GM18951 (cell line): ENCODE measurements around the gene MYO16.

Experiments used
- POLR2A ChIP-seq: IDR thresholded peaks from 4 replicates; pipeline ENCODE4 v1.6.1; 2011; ENCODE audit warnings: mild to moderate bottlenecking; ENCODE audit not compliant: insufficient read length, insufficient read depth; ENCODE audit errors: extremely low read depth
- in situ Hi-C: fragments of 300-500 bp; cut with MboI; formaldehyde crosslinking; loops from one replicate; pipeline ENCODE4 v1.12.0; 2022; ENCODE audit warnings: low sequenced_read_pairs, mixed read lengths, inconsistent platforms; ENCODE audit not compliant: unreplicated experiment

MYO16 gene

GRCh38 chr13:108728370-108728769, 99.0 kb downstream of the MYO16 start:
- no peak for TF ChIP-seq POLR2A
- in situ Hi-C loops, result no loop called here

- in situ Hi-C loops, result no loop called here
Measured at GRCh38 chr13:108733022-108733560, 103.7 kb downstream of the MYO16 start.

GRCh38 chr13:108734676-108735075, 105.3 kb downstream of the MYO16 start:
- no peak for TF ChIP-seq POLR2A
- in situ Hi-C loops, result no loop called here

More at GRCh38 chr13:108733022-108733560, 103.7 kb downstream of the MYO16 start:
- no peak for TF ChIP-seq POLR2A

GRCh38 chr13:108741930-108742329, 112.5 kb downstream of the MYO16 start:
- TF ChIP-seq POLR2A, result no peak
- in situ Hi-C loops, result no loop called here

GRCh38 chr13:108742701-108743451, 113.5 kb downstream of the MYO16 start:
- no peak for TF ChIP-seq POLR2A
- in situ Hi-C loops, result no loop called here

GRCh38 chr13:108743522-108743921, 114.1 kb downstream of the MYO16 start:
- no peak for TF ChIP-seq POLR2A
- in situ Hi-C loops, result no loop called here

GRCh38 chr13:108747843-108748242, 118.4 kb downstream of the MYO16 start:
- in situ Hi-C loops, result no loop called here
- TF ChIP-seq POLR2A, result no peak

- in situ Hi-C loops, result no loop called here
- no peak for TF ChIP-seq POLR2A
Measured at GRCh38 chr13:108752276-108752675, 122.9 kb downstream of the MYO16 start.

- in situ Hi-C loops, result no loop called here
- TF ChIP-seq POLR2A, result no peak
Measured at GRCh38 chr13:108755083-108755482, 125.7 kb downstream of the MYO16 start.

- no peak for TF ChIP-seq POLR2A
- in situ Hi-C loops, result no loop called here
Measured at GRCh38 chr13:108760129-108760528, 130.7 kb downstream of the MYO16 start.

GRCh38 chr13:108760541-108760940, 131.1 kb downstream of the MYO16 start:
- no peak for TF ChIP-seq POLR2A
- in situ Hi-C loops, result no loop called here

GRCh38 chr13:108768035-108768434, 138.6 kb downstream of the MYO16 start:
- in situ Hi-C loops, result no loop called here
- no peak for TF ChIP-seq POLR2A

GRCh38 chr13:108769213-108770070, 140.0 kb downstream of the MYO16 start:
- TF ChIP-seq POLR2A, result no peak
- in situ Hi-C loops, result no loop called here
